Heart left ventricle (tissue), 13 donors: ENCODE data around the gene AMZ2.
"Not testable (repeated sequence)": the region's sequence is repeated elsewhere in the genome, so short reads cannot be mapped to it uniquely, and the experiment has no call there.

Experiments
- POLR2A ChIP-seq, 2 donors: fragments of 450-650 bp; IDR thresholded peaks; one replicate each; pipeline ENCODE4 v1.6.1; 2017; ENCODE audit warnings: antibody characterized with exemption in 2 of 2, mild to moderate bottlenecking in 2 of 2, moderate library complexity in 2 of 2
- TF ChIP-seq, protein P1 (sequence below), 12 donors: fragments of 200-600 bp; sonication (generic) in 4 of 12; IDR thresholded peaks; one replicate each; pipeline versions ENCODE4 v1.5.0 to v1.8.0; 2018 to 2022; ENCODE audit warnings: antibody characterized with exemption in 12 of 12, mild to moderate bottlenecking in 5 of 12
- donor health status: ischemic (EF 13 %, LVEDD 7.1; RV severe dilation, severe dysfunction).
- donor health status: DM: no; HTN: yes; CAD: no.
- donor health status: DM: no; HTN: no; CAD: no.
- donor health status: ischemic (EF 25% LVEDD 6.9; RV normal size, moderate dysfunction).
- donor health status: ischemic (EF 25% LVEDD 5.7; RV mildly dilated, moderate dysfunction).
- donor health status: ischemic (EF 35%, LVEDD 5.7; RV mildly dilated, moderate dysfunction).
- donor health status: nonischemic (EF 11% LVEDD 7.7; RV severe dilation, severe dysfunction).
- donor health status: DM: yes; HTN: yes; CAD: no.
- donor health status: PGD.
- donor health status: ischemic (EF 29% LVEDD 5.4; RV normal size, mild dysfunction).
- donor health status: nonischemic (EF 23%, LVEDD 6.1; RV moderate dilation, normal function).

DNA sequence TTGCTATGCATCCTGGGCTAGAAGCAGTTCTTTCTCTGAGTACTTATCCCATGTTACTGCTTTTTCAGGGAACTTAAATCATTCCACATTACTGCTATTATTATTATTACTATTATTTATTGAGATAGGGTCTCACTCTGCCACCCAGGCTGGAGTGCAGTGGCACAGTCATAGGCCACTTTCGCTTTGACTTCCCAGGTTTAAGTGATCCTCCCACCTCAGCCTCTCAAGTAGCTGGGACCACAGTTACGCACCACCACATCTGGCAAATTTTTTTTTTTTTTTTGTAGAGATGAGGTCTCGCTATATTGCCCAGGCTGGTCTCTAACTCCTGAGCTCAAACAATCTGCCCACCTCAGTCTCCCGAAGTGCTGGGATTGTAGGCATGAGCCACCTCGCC lies 28.4 kb upstream of the AMZ2 start:
- TF ChIP-seq POLR2A (IDR thresholded peaks at IDR 0.05): not testable (repeated sequence)
- TF ChIP-seq, protein P1, sequence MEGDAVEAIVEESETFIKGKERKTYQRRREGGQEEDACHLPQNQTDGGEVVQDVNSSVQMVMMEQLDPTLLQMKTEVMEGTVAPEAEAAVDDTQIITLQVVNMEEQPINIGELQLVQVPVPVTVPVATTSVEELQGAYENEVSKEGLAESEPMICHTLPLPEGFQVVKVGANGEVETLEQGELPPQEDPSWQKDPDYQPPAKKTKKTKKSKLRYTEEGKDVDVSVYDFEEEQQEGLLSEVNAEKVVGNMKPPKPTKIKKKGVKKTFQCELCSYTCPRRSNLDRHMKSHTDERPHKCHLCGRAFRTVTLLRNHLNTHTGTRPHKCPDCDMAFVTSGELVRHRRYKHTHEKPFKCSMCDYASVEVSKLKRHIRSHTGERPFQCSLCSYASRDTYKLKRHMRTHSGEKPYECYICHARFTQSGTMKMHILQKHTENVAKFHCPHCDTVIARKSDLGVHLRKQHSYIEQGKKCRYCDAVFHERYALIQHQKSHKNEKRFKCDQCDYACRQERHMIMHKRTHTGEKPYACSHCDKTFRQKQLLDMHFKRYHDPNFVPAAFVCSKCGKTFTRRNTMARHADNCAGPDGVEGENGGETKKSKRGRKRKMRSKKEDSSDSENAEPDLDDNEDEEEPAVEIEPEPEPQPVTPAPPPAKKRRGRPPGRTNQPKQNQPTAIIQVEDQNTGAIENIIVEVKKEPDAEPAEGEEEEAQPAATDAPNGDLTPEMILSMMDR (IDR thresholded peaks at IDR 0.05): not testable (repeated sequence)
